ENCODE measurements around the gene WTIP. TPM values are rescaled to one million over a fixed set of nuclear protein-coding genes. Genes with fewer than 3 reads are reported as not detected.

The WTIP gene
- total RNA-seq = under 1 TPM; 0.12 to 0.83 (median 0.45) TPM
- 0.20 TPM for total RNA-seq (2013)

GRCh38 chr19:34480971-34481841, at the start of gene WTIP:
Gene WTIP, plus strand, starts transcription at chr19:34481758. Its CDS starts 217 bp downstream, at chr19:34481975.
- ATAC-seq (no peak), DNase-seq (no peak)
- Mint-ChIP-seq H3K27me3 (ENCODE audit: low read depth in 2 of 2) (peaks cover 34 to 38% of the 10 kb centered on the region in 2 donors), H3K4me1 (peaks cover 7 to 12% of the 10 kb centered on the region in 2 donors), H3K36me3 (peaks cover 7% of the 10 kb centered on the region), H3K9me3 (no peaks in the 10 kb centered on the region), H3K4me3 (no peak within 1 kb of the TSS), H3K27ac (no peak within 1 kb of the TSS)
- intact Hi-C loops (cut with micrococcal nuclease) = no loop called here
- Histone ChIP-seq H3K4me3 (ENCODE audit: low read length) (no peak within 1 kb of the TSS), H3K36me3 (ENCODE audit: control insufficient read depth, insufficient read depth, low read length) (no peaks in the 10 kb centered on the region), H3K9me3 (ENCODE audit: control insufficient read depth, insufficient read depth, low read length) (no peaks in the 10 kb centered on the region), H3K27me3 (ENCODE audit: control insufficient read depth, insufficient read depth, low read length) (peaks cover 16% of the 10 kb centered on the region), H3K4me1 (ENCODE audit: control insufficient read depth, insufficient read depth, low read length) (no peaks in the 10 kb centered on the region), H3K27ac (ENCODE audit: low read length) (no peak within 1 kb of the TSS)
- no peak for TF ChIP-seq CTCF (IDR thresholded peaks at IDR 0.05)
- WGBS (ENCODE audit: insufficient coverage) = 7% methylated on average over 95 of the region's 95 CpGs

- H3K27me3 ChIP-seq (ENCODE audit: control insufficient read depth, insufficient read depth, low read length) = no peaks in the 10 kb centered on the region
- intact Hi-C loops (cut with micrococcal nuclease) = no loop called here
- Mint-ChIP-seq H3K9me3 (no peaks in the 10 kb centered on the region), H3K4me3 (no peak overlapping the region), H3K27me3 (ENCODE audit: low read depth in 2 of 2) (no peaks in the 10 kb centered on the region), H3K36me3 (no peaks in the 10 kb centered on the region), H3K4me1 (peaks cover 26 to 28% of the 10 kb centered on the region in 2 donors), H3K27ac (no peak overlapping the region)
- no peak overlapping the region for H3K4me3 ChIP-seq (ENCODE audit: low read length)
- TF ChIP-seq CTCF (IDR thresholded peaks at IDR 0.05) = no peak
- no peak for ATAC-seq
- DNase-seq = no peak
- no peak overlapping the region for H3K27ac ChIP-seq (ENCODE audit: low read length)
- peaks cover 18% of the 10 kb centered on the region for H3K4me1 ChIP-seq (ENCODE audit: control insufficient read depth, insufficient read depth, low read length)
- H3K36me3 ChIP-seq (ENCODE audit: control insufficient read depth, insufficient read depth, low read length) = peaks cover 24% of the 10 kb centered on the region
- no peaks in the 10 kb centered on the region for H3K9me3 ChIP-seq (ENCODE audit: control insufficient read depth, insufficient read depth, low read length)
- WGBS (ENCODE audit: insufficient coverage) = 96% methylated on average over 5 of the region's 5 CpGs
Observed at GRCh38 chr19:34432797-34433196, 48.8 kb upstream of the WTIP start.

GRCh38 chr19:34436716-34437115, 44.8 kb upstream of the WTIP start:
- H3K27ac Mint-ChIP-seq = no peak overlapping the region
- 100% methylated on average over 2 of the region's 3 CpGs for WGBS (ENCODE audit: insufficient coverage)
- TF ChIP-seq CTCF (IDR thresholded peaks at IDR 0.05) = no peak

More at GRCh38 chr19:34436716-34437115, 44.8 kb upstream of the WTIP start:
- H3K27ac ChIP-seq (ENCODE audit: low read length) = no peak overlapping the region
- Mint-ChIP-seq H3K36me3 (no peaks in the 10 kb centered on the region), H3K9me3 (no peaks in the 10 kb centered on the region), H3K27me3 (ENCODE audit: low read depth in 2 of 2) (no peaks in the 10 kb centered on the region), H3K4me3 (no peak overlapping the region), H3K4me1 (peaks cover 4 to 6% of the 10 kb centered on the region in 2 donors)
- no peak overlapping the region for H3K4me3 ChIP-seq (ENCODE audit: low read length)
- no peaks in the 10 kb centered on the region for H3K9me3 ChIP-seq (ENCODE audit: control insufficient read depth, insufficient read depth, low read length)
- H3K27me3 ChIP-seq (ENCODE audit: control insufficient read depth, insufficient read depth, low read length) = no peaks in the 10 kb centered on the region
- intact Hi-C loops (cut with micrococcal nuclease) = no loop called here
- peaks cover 51% of the 10 kb centered on the region for H3K36me3 ChIP-seq (ENCODE audit: control insufficient read depth, insufficient read depth, low read length)
- DNase-seq (no peak), ATAC-seq (no peak)
- H3K4me1 ChIP-seq (ENCODE audit: control insufficient read depth, insufficient read depth, low read length) = no peaks in the 10 kb centered on the region

Measured in natural killer cell (primary cell).